Esophagus (tissue), 2 donors: Measurements from ENCODE around the gene ACACA. TPM values are rescaled to one million over a fixed set of nuclear protein-coding genes. Genes with fewer than 3 reads are reported as not detected.

Source experiments
- H3K27ac ChIP-seq, 2 donors: one replicate each; pipeline ENCODE4 v1.5.1; 2013; ENCODE audit warnings: low read depth in 2 of 2, mild to moderate bottlenecking in 2 of 2, inconsistent platforms in 1 of 2, low read length in 1 of 2, moderate library complexity in 1 of 2
- H3K27me3 ChIP-seq, 2 donors: one replicate each; pipeline ENCODE4 v1.6.1; 2013; ENCODE audit warnings: low read length in 2 of 2, control low read depth in 1 of 2, mild to moderate bottlenecking in 1 of 2; ENCODE audit not compliant: insufficient read depth in 2 of 2, control insufficient read depth in 1 of 2
- H3K36me3 ChIP-seq, 2 donors: one replicate each; pipeline ENCODE4 v1.6.1; 2013; ENCODE audit warnings: low read length in 1 of 2; ENCODE audit not compliant: control insufficient read depth in 2 of 2, insufficient read depth in 2 of 2
- H3K4me1 ChIP-seq, 2 donors: one replicate each; pipeline ENCODE4 v1.6.1; 2013; ENCODE audit warnings: low read length in 1 of 2; ENCODE audit not compliant: control insufficient read depth in 2 of 2, insufficient read depth in 2 of 2
- H3K4me3 ChIP-seq, 2 donors: one replicate each; pipeline ENCODE4 v1.5.1; 2013; ENCODE audit warnings: low read length in 2 of 2, mild to moderate bottlenecking in 2 of 2, low read depth in 1 of 2, moderate library complexity in 1 of 2
- H3K9me3 ChIP-seq, 2 donors: one replicate each; pipeline ENCODE4 v1.6.1; 2013; ENCODE audit warnings: mild to moderate bottlenecking in 2 of 2, low read depth in 1 of 2, low read length in 1 of 2, moderate library complexity in 1 of 2; ENCODE audit not compliant: control insufficient read depth in 2 of 2, insufficient read depth in 1 of 2
- WGBS, 2 donors: extraction: QIAGEN DNeasy Blood & Tissue Kit; methylation state at CpG; one replicate each; pipeline ENCODE4 v1.1.7; 2013; 5-methylcytosine and 5-hydroxymethylcytosine counted together
- polyA plus RNA-seq, 2 donors: library from polyadenylated mRNA; stranded (reverse); fragments of 200-250 nt; gene quantifications; one replicate each; pipeline ENCODE4 v1.2.3, GENCODE V29; 2013
- donor health status: healthy with polysubstance abuse.
- donor health status: Bipolar disorder and iron deficiency.

The ACACA gene
- polyA plus RNA-seq, 2 donors, result 20.0 to 25.4 TPM

GRCh38 chr17:37097154-37097553 lies 309.5 kb downstream of the ACACA start:
- H3K27me3 ChIP-seq, result no peaks in the 10 kb centered on the region
- no peak overlapping the region for H3K4me3 ChIP-seq
- no peaks in the 10 kb centered on the region for H3K9me3 ChIP-seq
- H3K36me3 ChIP-seq, result peaks cover 20 to 43% of the 10 kb centered on the region in 2 donors
- peaks cover 0 to 3% of the 10 kb centered on the region in 2 donors for H3K4me1 ChIP-seq
- WGBS, 2 donors, result 71 to 86% methylated on average over 2 of the region's 2 CpGs
- no peak overlapping the region for H3K27ac ChIP-seq

DNA sequence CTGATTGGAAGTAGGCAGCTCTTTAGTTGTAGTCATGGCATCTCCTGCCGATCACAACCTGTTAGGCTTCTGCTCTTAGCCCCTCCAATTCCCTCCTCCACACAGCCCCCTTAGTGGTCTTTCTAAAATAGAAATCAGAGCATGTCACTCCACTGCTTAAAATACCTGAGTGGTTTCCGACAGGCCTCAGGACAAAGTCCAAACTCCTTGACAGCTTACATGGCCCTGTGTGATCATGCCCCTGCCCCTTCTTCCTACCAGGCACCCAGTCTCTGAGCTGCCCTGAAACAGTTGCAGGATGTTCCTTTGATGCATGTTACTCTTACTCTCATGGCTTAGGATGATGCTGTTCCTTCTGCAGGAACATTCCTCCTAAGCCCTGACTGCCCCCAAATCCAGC lies 310.6 kb downstream of the ACACA start:
- 93 to 96% methylated on average over 2 of the region's 2 CpGs for WGBS, 2 donors
- H3K4me1 ChIP-seq, result peaks cover 0 to 3% of the 10 kb centered on the region in 2 donors
- H3K27me3 ChIP-seq, result no peaks in the 10 kb centered on the region
- no peak overlapping the region for H3K4me3 ChIP-seq
- peaks cover 20 to 44% of the 10 kb centered on the region in 2 donors for H3K36me3 ChIP-seq
- H3K9me3 ChIP-seq, result no peaks in the 10 kb centered on the region
- no peak overlapping the region for H3K27ac ChIP-seq

DNA sequence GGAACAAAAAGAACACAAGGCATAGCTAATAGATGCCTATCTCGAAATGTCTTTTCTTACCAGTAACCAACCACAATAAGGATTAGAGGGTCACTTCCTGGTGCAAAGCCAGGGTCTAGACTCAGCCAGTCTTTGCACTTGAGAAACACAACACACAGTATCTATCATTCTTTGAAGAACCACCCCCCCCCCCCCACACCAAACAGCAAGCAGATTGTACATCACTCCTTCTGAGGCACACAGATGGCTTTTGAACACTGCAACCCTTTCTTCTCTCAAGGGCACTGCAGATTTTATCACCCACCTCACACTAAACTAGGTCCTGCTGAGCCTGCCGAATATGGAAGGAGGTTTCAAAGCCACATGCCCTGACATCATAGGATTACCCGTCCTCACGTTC lies 312.2 kb downstream of the ACACA start:
- H3K27ac ChIP-seq, result no peak overlapping the region
- peaks cover 0 to 2% of the 10 kb centered on the region in 2 donors for H3K4me1 ChIP-seq
- 75 to 80% methylated on average over 4 of the region's 4 CpGs for WGBS, 2 donors
- no peak overlapping the region for H3K4me3 ChIP-seq
- H3K27me3 ChIP-seq, result no peaks in the 10 kb centered on the region
- H3K9me3 ChIP-seq, result no peaks in the 10 kb centered on the region
- H3K36me3 ChIP-seq, result peaks cover 20 to 43% of the 10 kb centered on the region in 2 donors

DNA sequence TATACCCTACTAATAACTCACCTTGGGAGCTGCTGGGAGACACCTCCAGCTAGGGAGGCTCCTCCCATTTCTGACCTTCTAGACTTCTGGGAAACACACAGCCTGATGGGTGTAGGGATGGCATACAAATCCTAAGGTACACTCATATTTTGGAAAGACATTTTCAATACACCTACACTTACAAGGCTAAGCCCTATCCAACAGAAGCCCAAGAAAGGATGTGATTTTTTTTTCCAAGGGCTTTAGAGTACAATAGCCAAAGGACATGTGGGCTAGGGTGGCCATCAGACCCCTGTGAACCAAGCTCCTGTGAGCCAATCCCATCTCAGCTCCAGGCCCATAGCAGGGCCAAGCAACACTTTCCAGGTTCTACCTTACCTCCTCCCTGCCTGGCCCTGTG lies 313.9 kb downstream of the ACACA start:
- peaks cover 15 to 37% of the 10 kb centered on the region in 2 donors for H3K36me3 ChIP-seq
- no peak overlapping the region for H3K27ac ChIP-seq
- H3K4me1 ChIP-seq, result no peaks in the 10 kb centered on the region
- H3K9me3 ChIP-seq, result no peaks in the 10 kb centered on the region
- H3K4me3 ChIP-seq, result no peak overlapping the region
- H3K27me3 ChIP-seq, result no peaks in the 10 kb centered on the region

DNA sequence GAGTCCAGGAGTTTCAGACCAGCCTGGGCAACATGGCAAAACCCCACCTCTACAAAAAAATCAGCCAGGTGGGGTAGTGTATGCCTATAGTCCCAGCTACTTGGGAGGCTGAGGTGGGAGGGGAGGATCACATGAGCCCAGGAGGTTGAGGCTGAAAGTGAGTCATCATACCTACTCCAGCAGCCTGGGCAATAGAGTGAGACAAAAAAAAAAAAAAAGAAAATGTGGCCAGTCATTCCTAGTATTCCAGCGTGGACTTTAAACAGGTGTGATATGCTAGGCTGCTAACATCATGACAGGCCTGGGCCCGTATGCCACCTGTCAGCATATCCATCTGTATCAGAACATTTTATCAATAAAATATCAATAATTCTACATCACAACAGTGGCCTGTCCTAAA lies 314.6 kb downstream of the ACACA start:
- no peaks in the 10 kb centered on the region for H3K9me3 ChIP-seq
- H3K36me3 ChIP-seq, result peaks cover 9 to 36% of the 10 kb centered on the region in 2 donors
- H3K4me3 ChIP-seq, result no peak overlapping the region
- peaks cover 0 to 1% of the 10 kb centered on the region in 2 donors for H3K4me1 ChIP-seq
- H3K27ac ChIP-seq, result no peak overlapping the region
- H3K27me3 ChIP-seq, result no peaks in the 10 kb centered on the region
- WGBS, 2 donors, result 55 to 72% methylated on average over 2 of the region's 2 CpGs

- no peaks in the 10 kb centered on the region for H3K27me3 ChIP-seq
- H3K36me3 ChIP-seq, result peaks cover 0 to 33% of the 10 kb centered on the region in 2 donors
- H3K27ac ChIP-seq, result no peak overlapping the region
- no peaks in the 10 kb centered on the region for H3K9me3 ChIP-seq
- peaks cover 0 to 2% of the 10 kb centered on the region in 2 donors for H3K4me1 ChIP-seq
- H3K4me3 ChIP-seq, result no peak overlapping the region
- 71 to 80% methylated on average over 3 of the region's 3 CpGs for WGBS, 2 donors
Measured at GRCh38 chr17:37090941-37091340, 315.7 kb downstream of the ACACA start.

DNA sequence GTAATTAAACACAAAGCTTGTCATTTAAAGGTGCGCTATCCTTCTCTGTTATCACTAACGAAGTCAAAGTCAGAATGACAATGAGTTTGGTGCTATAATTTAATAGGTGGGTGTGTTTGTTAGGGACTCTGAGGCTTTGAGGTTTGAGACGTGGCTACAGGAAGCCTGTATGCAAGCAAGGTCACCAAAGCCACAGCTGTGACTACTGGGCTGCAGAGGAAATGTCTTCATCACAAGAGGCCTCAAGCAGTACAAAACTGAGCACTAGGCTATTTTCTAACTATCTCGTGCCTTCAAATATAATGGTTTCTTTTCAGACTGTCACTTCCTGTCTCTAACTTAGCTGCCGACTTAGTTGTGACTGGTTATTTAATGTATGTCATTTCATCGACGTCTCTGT lies 316.7 kb downstream of the ACACA start:
- Histone ChIP-seq H3K4me1 (peaks cover 0 to 2% of the 10 kb centered on the region in 2 donors), H3K27me3 (no peaks in the 10 kb centered on the region), H3K9me3 (no peaks in the 10 kb centered on the region), H3K27ac (peak overlapping the region in 1 of 2 donors; percentile 37), H3K4me3 (no peak overlapping the region), H3K36me3 (peaks cover 0 to 29% of the 10 kb centered on the region in 2 donors)
- 62 to 66% methylated on average over 7 of the region's 7 CpGs for WGBS, 2 donors

DNA sequence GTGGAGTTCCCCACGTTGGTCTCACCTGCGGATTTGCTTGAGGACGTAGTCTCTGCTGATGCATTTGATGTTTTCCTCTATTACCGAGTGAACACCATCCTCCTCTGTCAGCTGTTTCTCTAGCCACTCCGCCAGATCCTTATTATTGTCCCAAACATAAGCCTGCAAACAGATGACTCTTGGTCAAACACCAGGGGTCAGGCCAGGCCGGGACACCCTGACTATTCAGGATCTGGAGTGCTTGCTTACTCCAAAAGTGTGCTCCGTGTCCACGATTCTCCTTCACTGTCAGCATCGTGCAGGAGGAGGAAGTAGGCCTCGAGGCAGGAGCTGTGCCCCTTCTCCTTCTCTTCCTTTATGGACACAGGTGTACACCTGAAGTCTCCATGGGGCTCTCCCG lies 317.7 kb downstream of the ACACA start:
- Histone ChIP-seq H3K9me3 (no peaks in the 10 kb centered on the region), H3K27ac (no peak overlapping the region), H3K27me3 (no peaks in the 10 kb centered on the region), H3K4me1 (peaks cover 0 to 2% of the 10 kb centered on the region in 2 donors), H3K36me3 (peaks cover 0 to 23% of the 10 kb centered on the region in 2 donors), H3K4me3 (no peak overlapping the region)
- WGBS, 2 donors, result 57 to 62% methylated on average over 11 of the region's 11 CpGs

DNA sequence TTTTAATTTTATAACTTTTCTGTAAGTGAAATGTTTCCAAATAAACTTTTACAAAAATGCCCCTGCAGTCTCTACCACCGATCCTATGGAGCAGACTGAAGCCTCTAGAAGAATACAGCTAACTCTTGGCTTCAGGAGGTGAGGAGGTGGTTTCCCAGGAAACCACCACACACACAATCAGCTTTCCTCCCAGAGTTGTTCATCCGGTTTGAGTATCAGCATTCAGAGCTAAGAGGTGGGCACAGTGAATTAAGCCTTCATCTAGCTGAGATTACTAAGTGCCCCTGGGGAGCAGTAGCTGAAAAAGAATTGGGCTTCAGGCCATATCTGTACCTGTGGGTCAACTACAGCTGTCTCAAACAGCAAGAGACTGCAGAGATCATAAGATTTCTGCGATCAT lies 318.2 kb downstream of the ACACA start:
- no peak overlapping the region for H3K27ac ChIP-seq
- no peak overlapping the region for H3K4me3 ChIP-seq
- 31 to 38% methylated on average over 3 of the region's 3 CpGs for WGBS, 2 donors
- H3K27me3 ChIP-seq, result no peaks in the 10 kb centered on the region
- H3K36me3 ChIP-seq, result peaks cover 0 to 23% of the 10 kb centered on the region in 2 donors
- H3K4me1 ChIP-seq, result peaks cover 0 to 2% of the 10 kb centered on the region in 2 donors
- H3K9me3 ChIP-seq, result no peaks in the 10 kb centered on the region

GRCh38 chr17:37087683-37088082 lies 319.0 kb downstream of the ACACA start:
- 96% methylated on average over 5 of the region's 5 CpGs for WGBS, 2 donors
- no peak overlapping the region for H3K27ac ChIP-seq

More at GRCh38 chr17:37087683-37088082, 319.0 kb downstream of the ACACA start:
- H3K27me3 ChIP-seq, result no peaks in the 10 kb centered on the region
- peaks cover 0 to 2% of the 10 kb centered on the region in 2 donors for H3K4me1 ChIP-seq
- no peak overlapping the region for H3K4me3 ChIP-seq
- peaks cover 0 to 19% of the 10 kb centered on the region in 2 donors for H3K36me3 ChIP-seq
- H3K9me3 ChIP-seq, result no peaks in the 10 kb centered on the region
